ENCODE measurements around the gene BNIP3.

DNA sequence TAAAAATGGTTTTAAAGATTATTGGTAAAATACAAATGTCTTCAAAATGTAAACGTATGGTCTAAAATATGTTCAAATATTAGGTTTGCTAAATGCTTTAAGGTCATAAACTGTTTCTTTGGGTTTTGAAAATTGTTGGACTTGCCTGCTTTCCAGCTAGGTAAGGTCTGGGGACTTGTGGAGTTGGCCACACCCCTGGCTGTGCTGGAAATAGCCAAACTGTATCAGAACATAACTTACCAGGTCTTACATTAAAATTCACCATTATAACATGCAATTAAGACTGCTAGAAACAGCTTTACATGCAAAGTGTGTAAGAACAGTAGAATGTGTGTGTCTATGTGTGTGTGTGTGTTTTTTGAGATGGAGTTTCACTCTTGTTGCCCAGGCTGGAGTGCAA is 29.7 kb upstream of the BNIP3 start:
- TF ChIP-seq, protein P1, sequence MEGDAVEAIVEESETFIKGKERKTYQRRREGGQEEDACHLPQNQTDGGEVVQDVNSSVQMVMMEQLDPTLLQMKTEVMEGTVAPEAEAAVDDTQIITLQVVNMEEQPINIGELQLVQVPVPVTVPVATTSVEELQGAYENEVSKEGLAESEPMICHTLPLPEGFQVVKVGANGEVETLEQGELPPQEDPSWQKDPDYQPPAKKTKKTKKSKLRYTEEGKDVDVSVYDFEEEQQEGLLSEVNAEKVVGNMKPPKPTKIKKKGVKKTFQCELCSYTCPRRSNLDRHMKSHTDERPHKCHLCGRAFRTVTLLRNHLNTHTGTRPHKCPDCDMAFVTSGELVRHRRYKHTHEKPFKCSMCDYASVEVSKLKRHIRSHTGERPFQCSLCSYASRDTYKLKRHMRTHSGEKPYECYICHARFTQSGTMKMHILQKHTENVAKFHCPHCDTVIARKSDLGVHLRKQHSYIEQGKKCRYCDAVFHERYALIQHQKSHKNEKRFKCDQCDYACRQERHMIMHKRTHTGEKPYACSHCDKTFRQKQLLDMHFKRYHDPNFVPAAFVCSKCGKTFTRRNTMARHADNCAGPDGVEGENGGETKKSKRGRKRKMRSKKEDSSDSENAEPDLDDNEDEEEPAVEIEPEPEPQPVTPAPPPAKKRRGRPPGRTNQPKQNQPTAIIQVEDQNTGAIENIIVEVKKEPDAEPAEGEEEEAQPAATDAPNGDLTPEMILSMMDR (IDR thresholded peaks at IDR 0.05; ENCODE audit: poor library complexity), result no peak
- TF ChIP-seq EZH2 (IDR thresholded peaks at IDR 0.05; ENCODE audit: borderline replicate concordance), result no peak

All from hepatocyte (in vitro differentiated cells).